ENCODE data around the gene CTNND2.

CTNND2 gene

DNA sequence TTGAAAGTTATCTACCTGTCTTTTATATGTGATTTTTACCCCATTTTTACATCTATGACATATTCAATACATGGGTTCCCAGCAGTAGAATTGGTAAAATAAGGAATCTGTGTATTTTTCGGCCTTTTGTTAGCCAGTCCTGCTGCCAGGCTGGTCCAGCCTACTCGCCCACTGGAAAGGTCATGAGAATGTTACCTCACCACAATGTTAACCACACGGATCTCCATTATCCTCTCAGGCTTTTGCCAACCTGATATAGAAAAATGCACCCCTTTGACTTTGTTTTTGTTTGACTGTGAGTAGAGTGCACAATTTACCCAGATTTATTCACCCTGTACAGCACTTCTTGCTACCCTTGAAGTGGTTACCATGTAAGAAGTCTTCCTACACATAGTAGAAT lies 167.2 kb downstream of the CTNND2 start:
- Histone ChIP-seq H3K27me3 (ENCODE audit: insufficient read depth, low read depth) (no peaks in the 10 kb centered on the region), H3K4me1 (ENCODE audit: low read depth, poor library complexity, severe bottlenecking) (no peaks in the 10 kb centered on the region), H3K79me2 (ENCODE audit: insufficient read depth, low read depth) (no peaks in the 10 kb centered on the region), H3K36me3 (ENCODE audit: insufficient read depth) (no peaks in the 10 kb centered on the region), H3K4me2 (no peak overlapping the region), H2AFZ (ENCODE audit: low read depth) (no peak overlapping the region), H3K9ac (no peak overlapping the region), H4K20me1 (ENCODE audit: insufficient read depth) (no peaks in the 10 kb centered on the region), H3K4me3 (IDR thresholded peaks at IDR 0.05; ENCODE audit: insufficient read depth, low read depth, low read length) (no peak overlapping the region), H3K27ac (no peak overlapping the region)
- TF ChIP-seq, protein P1, sequence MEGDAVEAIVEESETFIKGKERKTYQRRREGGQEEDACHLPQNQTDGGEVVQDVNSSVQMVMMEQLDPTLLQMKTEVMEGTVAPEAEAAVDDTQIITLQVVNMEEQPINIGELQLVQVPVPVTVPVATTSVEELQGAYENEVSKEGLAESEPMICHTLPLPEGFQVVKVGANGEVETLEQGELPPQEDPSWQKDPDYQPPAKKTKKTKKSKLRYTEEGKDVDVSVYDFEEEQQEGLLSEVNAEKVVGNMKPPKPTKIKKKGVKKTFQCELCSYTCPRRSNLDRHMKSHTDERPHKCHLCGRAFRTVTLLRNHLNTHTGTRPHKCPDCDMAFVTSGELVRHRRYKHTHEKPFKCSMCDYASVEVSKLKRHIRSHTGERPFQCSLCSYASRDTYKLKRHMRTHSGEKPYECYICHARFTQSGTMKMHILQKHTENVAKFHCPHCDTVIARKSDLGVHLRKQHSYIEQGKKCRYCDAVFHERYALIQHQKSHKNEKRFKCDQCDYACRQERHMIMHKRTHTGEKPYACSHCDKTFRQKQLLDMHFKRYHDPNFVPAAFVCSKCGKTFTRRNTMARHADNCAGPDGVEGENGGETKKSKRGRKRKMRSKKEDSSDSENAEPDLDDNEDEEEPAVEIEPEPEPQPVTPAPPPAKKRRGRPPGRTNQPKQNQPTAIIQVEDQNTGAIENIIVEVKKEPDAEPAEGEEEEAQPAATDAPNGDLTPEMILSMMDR (conservative IDR thresholded peaks at IDR 0.05; ENCODE audit: low read depth, low read length): no peak

DNA sequence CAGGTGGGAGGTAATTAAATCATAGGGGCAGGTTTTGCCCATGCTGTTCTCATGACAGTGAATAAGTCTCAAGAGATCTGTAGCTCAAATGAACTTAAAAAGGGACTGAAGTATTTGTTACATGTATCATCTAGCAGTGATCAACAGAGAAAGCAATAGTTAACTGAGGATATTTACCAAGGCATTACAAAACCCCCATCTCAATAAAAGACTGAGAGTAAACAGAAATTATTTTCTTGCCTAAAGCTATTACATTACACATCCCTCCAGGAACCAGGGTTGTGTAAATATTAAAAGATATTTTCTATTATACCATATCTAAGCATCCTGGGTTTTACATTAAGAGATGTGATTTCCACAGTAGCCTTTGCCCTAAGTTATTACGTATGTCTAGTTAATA lies 169.9 kb downstream of the CTNND2 start:
- Histone ChIP-seq H3K4me3 (IDR thresholded peaks at IDR 0.05; ENCODE audit: insufficient read depth, low read depth, low read length) (no peak overlapping the region), H4K20me1 (ENCODE audit: insufficient read depth) (no peaks in the 10 kb centered on the region), H3K27me3 (ENCODE audit: insufficient read depth, low read depth) (no peaks in the 10 kb centered on the region), H3K27ac (no peak overlapping the region), H3K4me1 (ENCODE audit: low read depth, poor library complexity, severe bottlenecking) (no peaks in the 10 kb centered on the region), H3K79me2 (ENCODE audit: insufficient read depth, low read depth) (no peaks in the 10 kb centered on the region), H2AFZ (ENCODE audit: low read depth) (no peak overlapping the region), H3K4me2 (no peak overlapping the region), H3K36me3 (ENCODE audit: insufficient read depth) (no peaks in the 10 kb centered on the region), H3K9ac (no peak overlapping the region)
- TF ChIP-seq, protein P1 (conservative IDR thresholded peaks at IDR 0.05; ENCODE audit: low read depth, low read length): no peak

DNA sequence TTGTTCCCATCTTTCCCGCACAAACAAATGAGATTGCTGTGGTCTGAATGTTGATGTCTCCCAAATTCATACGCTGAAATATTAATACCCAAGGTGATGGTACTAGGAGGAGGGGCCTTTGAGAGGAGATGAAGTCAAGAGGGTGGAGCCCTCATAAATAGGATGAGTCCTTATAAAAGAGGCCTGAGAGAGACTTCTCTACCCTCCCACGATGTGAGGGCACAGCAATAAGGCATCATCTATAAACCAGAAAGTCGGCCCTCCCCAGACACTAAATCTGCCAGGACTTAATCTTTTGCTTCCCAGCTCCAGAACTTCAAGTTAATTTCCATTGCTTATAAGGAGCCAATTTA lies 170.4 kb downstream of the CTNND2 start:
- no peak overlapping the region for H2AFZ ChIP-seq (ENCODE audit: low read depth)
- H4K20me1 ChIP-seq (ENCODE audit: insufficient read depth): no peaks in the 10 kb centered on the region
- H3K4me1 ChIP-seq (ENCODE audit: low read depth, poor library complexity, severe bottlenecking): no peaks in the 10 kb centered on the region
- no peaks in the 10 kb centered on the region for H3K27me3 ChIP-seq (ENCODE audit: insufficient read depth, low read depth)
- H3K27ac ChIP-seq: no peak overlapping the region
- H3K4me3 ChIP-seq (IDR thresholded peaks at IDR 0.05; ENCODE audit: insufficient read depth, low read depth, low read length): no peak overlapping the region
- H3K4me2 ChIP-seq: no peak overlapping the region
- no peaks in the 10 kb centered on the region for H3K36me3 ChIP-seq (ENCODE audit: insufficient read depth)
- TF ChIP-seq, protein P1 (conservative IDR thresholded peaks at IDR 0.05; ENCODE audit: low read depth, low read length): no peak
- no peak overlapping the region for H3K9ac ChIP-seq
- no peaks in the 10 kb centered on the region for H3K79me2 ChIP-seq (ENCODE audit: insufficient read depth, low read depth)

DNA sequence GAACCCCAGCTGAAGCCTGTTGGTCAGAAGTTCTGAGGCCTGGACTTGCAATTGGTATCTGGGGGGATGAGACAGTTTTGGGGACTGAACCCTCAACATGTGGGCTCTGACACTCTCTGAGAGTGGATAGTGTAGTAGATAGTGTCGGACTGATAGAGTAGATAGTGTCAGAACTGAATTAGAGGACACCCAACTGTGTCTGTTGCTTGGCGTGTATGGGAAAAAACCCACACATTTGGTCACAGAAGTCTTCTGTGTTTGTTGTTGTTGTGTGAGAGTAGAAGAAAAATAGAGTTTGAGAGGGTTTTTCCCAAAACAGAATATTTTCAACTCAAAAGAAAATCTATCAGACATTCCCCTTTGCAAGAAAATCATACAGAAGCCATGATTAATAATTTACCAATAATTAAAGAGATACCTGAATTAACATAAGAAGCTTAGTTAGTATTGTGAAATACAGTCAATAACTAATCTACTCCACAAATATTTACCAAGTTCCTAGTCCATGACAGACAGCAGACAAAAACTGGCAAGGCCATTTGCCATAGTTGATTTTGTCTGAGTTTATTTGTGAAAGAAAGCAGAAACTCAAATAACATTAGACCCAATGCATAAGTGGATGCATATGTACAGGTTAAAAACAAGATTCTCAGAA lies 170.9 kb downstream of the CTNND2 start:
- Histone ChIP-seq H2AFZ (ENCODE audit: low read depth) (no peak overlapping the region), H3K79me2 (ENCODE audit: insufficient read depth, low read depth) (no peaks in the 10 kb centered on the region), H3K4me2 (no peak overlapping the region), H3K36me3 (ENCODE audit: insufficient read depth) (no peaks in the 10 kb centered on the region), H3K4me3 (IDR thresholded peaks at IDR 0.05; ENCODE audit: insufficient read depth, low read depth, low read length) (no peak overlapping the region), H3K27me3 (ENCODE audit: insufficient read depth, low read depth) (no peaks in the 10 kb centered on the region), H3K9ac (no peak overlapping the region), H3K27ac (no peak overlapping the region), H3K4me1 (ENCODE audit: low read depth, poor library complexity, severe bottlenecking) (no peaks in the 10 kb centered on the region), H4K20me1 (ENCODE audit: insufficient read depth) (no peaks in the 10 kb centered on the region)
- TF ChIP-seq, protein P1 (conservative IDR thresholded peaks at IDR 0.05; ENCODE audit: low read depth, low read length): no peak

Data from KMS-11 (cell line).